Trophoblast cell (in vitro differentiated cells and primary cell): ENCODE results near the gene PIGU.
A peak's percentile ranks its signal among the peaks of the same experiment; 100 is the strongest.
"Not testable (repeated sequence)": the region's sequence is repeated elsewhere in the genome, so short reads cannot be mapped to it uniquely, and the experiment has no call there.

Source experiments
- DNase-seq, 2 donors: peaks; one replicate each; pipeline ENCODE4 v3.0.0-alpha.2; 2016
- H2AFZ ChIP-seq: 2 replicates; pipeline ENCODE4 v1.6.1; 2013; ENCODE audit warnings: low read length, moderate library complexity, mild to moderate bottlenecking; ENCODE audit not compliant: insufficient read depth, poor library complexity
- H2AK5ac ChIP-seq: 2 replicates; pipeline ENCODE4 v1.6.1; 2013; ENCODE audit warnings: mild to moderate bottlenecking, low read length
- H2BK120ac ChIP-seq: 2 replicates; pipeline ENCODE4 v1.6.1; 2013; ENCODE audit warnings: low read length, mild to moderate bottlenecking, moderate library complexity; ENCODE audit not compliant: insufficient read depth, poor library complexity
- H2BK12ac ChIP-seq: 2 replicates; pipeline ENCODE4 v1.6.1; 2013; ENCODE audit warnings: mild to moderate bottlenecking, low read length, moderate library complexity
- H2BK5ac ChIP-seq: 2 replicates; pipeline ENCODE4 v1.6.1; 2013; ENCODE audit warnings: low read length, low read depth, moderate library complexity, mild to moderate bottlenecking; ENCODE audit not compliant: poor library complexity
- H3K14ac ChIP-seq: 2 replicates; pipeline ENCODE4 v1.6.1; 2013; ENCODE audit warnings: mild to moderate bottlenecking, low read length
- H3K18ac ChIP-seq: 2 replicates; pipeline ENCODE4 v1.6.1; 2013; ENCODE audit warnings: mild to moderate bottlenecking, low read length
- H3K23ac ChIP-seq: 2 replicates; pipeline ENCODE4 v1.6.1; 2013; ENCODE audit warnings: low read length
- H3K27ac ChIP-seq: 2 replicates; pipeline ENCODE4 v1.5.1; 2013; ENCODE audit warnings: low read depth, mild to moderate bottlenecking, inconsistent platforms, low read length, moderate library complexity
- H3K27me3 ChIP-seq: 2 replicates; pipeline ENCODE4 v1.6.1; 2013; ENCODE audit warnings: inconsistent platforms, mild to moderate bottlenecking, low read length, moderate library complexity; ENCODE audit not compliant: insufficient read depth
- H3K36me3 ChIP-seq, 2 experiments: 1 replicate in 1 of 2; 2 replicates in 1 of 2; pipeline ENCODE4 v1.6.1; 2013; ENCODE audit warnings: low read length in 2 of 2, mild to moderate bottlenecking in 2 of 2, moderate library complexity in 1 of 2; ENCODE audit not compliant: insufficient read depth in 2 of 2, control insufficient read depth in 1 of 2
- H3K4ac ChIP-seq: 2 replicates; pipeline ENCODE4 v1.6.1; 2013; ENCODE audit warnings: low read depth, mild to moderate bottlenecking, low read length, moderate library complexity
- H3K4me1 ChIP-seq, 2 experiments: 1 replicate in 1 of 2; 2 replicates in 1 of 2; pipeline ENCODE4 v1.6.1; 2013; ENCODE audit warnings: low read length in 2 of 2, mild to moderate bottlenecking in 2 of 2, moderate library complexity in 1 of 2; ENCODE audit not compliant: insufficient read depth in 2 of 2, control insufficient read depth in 1 of 2
- H3K4me2 ChIP-seq: 2 replicates; pipeline ENCODE4 v1.6.1; 2013; ENCODE audit warnings: inconsistent platforms, mild to moderate bottlenecking, low read length, moderate library complexity
- H3K4me3 ChIP-seq: 2 replicates; pipeline ENCODE4 v1.5.1; 2013; ENCODE audit warnings: mild to moderate bottlenecking, low read depth, low read length, inconsistent platforms
- H3K79me1 ChIP-seq: one replicate; pipeline ENCODE4 v1.6.1; 2013; ENCODE audit warnings: low read length
- H3K79me2 ChIP-seq: 2 replicates; pipeline ENCODE4 v1.6.1; 2013; ENCODE audit warnings: low read length, mild to moderate bottlenecking; ENCODE audit not compliant: control insufficient read depth, insufficient read depth, poor library complexity
- H3K9ac ChIP-seq: 2 replicates; pipeline ENCODE4 v1.6.1; 2013; ENCODE audit warnings: mild to moderate bottlenecking, low read length
- H3K9me3 ChIP-seq: 2 replicates; pipeline ENCODE4 v1.6.1; 2013; ENCODE audit warnings: low read depth, mild to moderate bottlenecking, control low read depth, inconsistent platforms, low read length; ENCODE audit not compliant: insufficient read depth
- H4K12ac ChIP-seq: 2 replicates; pipeline ENCODE4 v1.6.1; 2013; ENCODE audit warnings: low read depth, mild to moderate bottlenecking, low read length, moderate library complexity
- H4K8ac ChIP-seq: 2 replicates; pipeline ENCODE4 v1.6.1; 2013; ENCODE audit warnings: low read depth, mild to moderate bottlenecking, low read length, moderate library complexity
- H4K91ac ChIP-seq: one replicate; pipeline ENCODE4 v1.6.1; 2013; ENCODE audit warnings: low read depth, mild to moderate bottlenecking, low read length, moderate library complexity
- WGBS: extraction: QIAGEN DNeasy Blood & Tissue Kit; methylation state at CpG from one replicate; pipeline ENCODE4 v1.1.7; 2013; ENCODE audit warnings: missing lambda C conversion rate; ENCODE audit not compliant: insufficient read length, insufficient coverage; ENCODE audit errors: extremely low coverage; 5-methylcytosine and 5-hydroxymethylcytosine counted together

PIGU gene

GRCh38 chr20:34515484-34516246 lies 161.2 kb downstream of the PIGU start:
- Histone ChIP-seq H3K14ac (peak overlapping the region; percentile 95), H2AFZ (peak overlapping the region; percentile 96), H4K12ac (peak overlapping the region; percentile 99), H3K18ac (peak overlapping the region; percentile 95), H3K9ac (peak overlapping the region; percentile 74), H2BK120ac (peak overlapping the region; percentile 81), H3K4me3 (peak overlapping the region; percentile 80), H3K27ac (peak overlapping the region; percentile 96), H2BK5ac (peak overlapping the region; percentile 87), H3K4me2 (peak overlapping the region; percentile 82), H3K27me3 (no peaks in the 10 kb centered on the region), H4K8ac (peak overlapping the region; percentile 96), H2AK5ac (peak overlapping the region; percentile 95), H4K91ac (peak overlapping the region; percentile 89), H3K79me2 (peaks cover 7% of the 10 kb centered on the region), H3K79me1 (peaks cover 12% of the 10 kb centered on the region), H3K9me3 (no peaks in the 10 kb centered on the region), H2BK12ac (peak overlapping the region; percentile 43), H3K36me3 (peaks cover 3 to 16% of the 10 kb centered on the region in 2 experiments), H3K4me1 (peaks cover 5 to 6% of the 10 kb centered on the region in 2 experiments), H3K4ac (peak overlapping the region; percentile 89), H3K23ac (no peak overlapping the region)
- no CpG with 5 or more reads among the region's 36 CpGs for WGBS
- peak; percentile 76 to 78 for DNase-seq

DNA sequence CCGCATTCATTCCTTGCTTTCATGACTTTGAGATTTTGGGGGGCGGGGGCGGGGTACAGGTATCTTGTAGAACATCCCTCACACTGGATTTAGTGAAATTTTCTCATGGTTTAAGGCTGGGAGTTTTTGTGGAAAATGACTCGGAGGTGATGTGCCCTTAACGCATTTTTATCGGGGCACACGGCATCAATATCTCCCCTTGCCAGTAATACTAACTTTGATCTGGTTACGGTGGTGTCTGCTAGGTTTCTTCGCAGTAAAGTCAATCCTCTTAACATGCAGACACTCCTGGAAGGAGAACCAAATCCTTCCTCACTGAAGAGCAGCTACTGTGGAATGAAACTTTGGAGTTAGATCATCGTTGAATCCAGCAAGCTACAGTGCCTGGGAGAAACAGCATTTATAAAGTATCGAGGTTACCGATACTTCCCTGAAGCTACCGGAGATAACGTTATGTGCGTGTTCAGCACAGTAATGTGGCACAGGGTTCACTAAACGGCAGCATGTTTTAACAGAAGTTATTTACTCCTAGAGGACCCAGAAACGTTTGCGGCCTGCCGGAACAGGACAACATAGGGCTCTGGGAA lies 161.9 kb downstream of the PIGU start:
- H2AK5ac ChIP-seq = no peak overlapping the region
- H3K18ac ChIP-seq = no peak overlapping the region
- H3K36me3 ChIP-seq = peaks cover 0 to 16% of the 10 kb centered on the region in 2 experiments
- peaks cover 12% of the 10 kb centered on the region for H3K79me1 ChIP-seq
- no peak overlapping the region for H3K4ac ChIP-seq
- no peak overlapping the region for H2BK12ac ChIP-seq
- H4K8ac ChIP-seq = peak overlapping the region; percentile 96
- H3K79me2 ChIP-seq = peaks cover 7% of the 10 kb centered on the region
- H4K91ac ChIP-seq = no peak overlapping the region
- peak overlapping the region; percentile 23 for H3K23ac ChIP-seq
- WGBS = no CpG with 5 or more reads among the region's 19 CpGs
- peak overlapping the region; percentile 96 for H2AFZ ChIP-seq
- peak overlapping the region; percentile 11 for H2BK5ac ChIP-seq
- H3K9me3 ChIP-seq = no peaks in the 10 kb centered on the region
- H3K27ac ChIP-seq = peak overlapping the region; percentile 16
- peak overlapping the region; percentile 29 for H3K9ac ChIP-seq
- H3K27me3 ChIP-seq = no peaks in the 10 kb centered on the region
- H3K14ac ChIP-seq = no peak overlapping the region
- peak overlapping the region; percentile 99 for H4K12ac ChIP-seq
- peak overlapping the region; percentile 82 for H3K4me2 ChIP-seq
- H2BK120ac ChIP-seq = no peak overlapping the region
- H3K4me3 ChIP-seq = peak overlapping the region; percentile 80
- peaks cover 5 to 6% of the 10 kb centered on the region in 2 experiments for H3K4me1 ChIP-seq
- no peak for DNase-seq

- not testable (repeated sequence) for H3K4ac ChIP-seq, H4K12ac ChIP-seq, DNase-seq, H3K23ac ChIP-seq, H3K4me3 ChIP-seq, H3K4me1 ChIP-seq, H2BK12ac ChIP-seq, H2BK120ac ChIP-seq, H3K14ac ChIP-seq, H3K4me2 ChIP-seq, H2AK5ac ChIP-seq, H3K27ac ChIP-seq, H2AFZ ChIP-seq, H3K27me3 ChIP-seq, H3K9me3 ChIP-seq, H2BK5ac ChIP-seq, H4K91ac ChIP-seq, H3K79me2 ChIP-seq, H3K9ac ChIP-seq, H3K18ac ChIP-seq, H4K8ac ChIP-seq
- H3K79me1 ChIP-seq = peaks cover 12% of the 10 kb centered on the region
- H3K36me3 ChIP-seq = peaks cover 0 to 17% of the 10 kb centered on the region in 2 experiments
- no CpG with 5 or more reads among the region's 17 CpGs for WGBS
Observed at GRCh38 chr20:34514034-34514433, 162.9 kb downstream of the PIGU start.

GRCh38 chr20:34512955-34513419 lies 163.9 kb downstream of the PIGU start:
- H3K9ac ChIP-seq = no peak overlapping the region
- no peak overlapping the region for H4K8ac ChIP-seq
- H3K4me3 ChIP-seq = no peak overlapping the region

More at GRCh38 chr20:34512955-34513419, 163.9 kb downstream of the PIGU start:
- DNase-seq = peak in 1 of 2 donors; percentile 21
- Histone ChIP-seq H3K79me2 (peaks cover 7% of the 10 kb centered on the region), H2BK5ac (no peak overlapping the region), H4K12ac (no peak overlapping the region), H3K4ac (no peak overlapping the region), H3K27me3 (no peaks in the 10 kb centered on the region), H3K27ac (no peak overlapping the region), H3K36me3 (peaks cover 2 to 18% of the 10 kb centered on the region in 2 experiments), H3K4me1 (peaks cover 5 to 6% of the 10 kb centered on the region in 2 experiments), H3K18ac (no peak overlapping the region), H3K23ac (no peak overlapping the region), H2AK5ac (no peak overlapping the region), H3K4me2 (no peak overlapping the region), H3K14ac (no peak overlapping the region), H2AFZ (no peak overlapping the region), H2BK12ac (no peak overlapping the region), H4K91ac (no peak overlapping the region), H3K79me1 (peaks cover 12% of the 10 kb centered on the region), H3K9me3 (no peaks in the 10 kb centered on the region), H2BK120ac (no peak overlapping the region)
